HepG2 (cell line): Measurements from ENCODE around the gene NDRG2. TPM values are rescaled to one million over a fixed set of nuclear protein-coding genes. Genes with fewer than 3 reads are reported as not detected.

Experiments
- ARID5B ChIP-seq: IDR thresholded peaks from 2 replicates; pipeline ENCODE4 v1.4.0; 2020; ENCODE audit warnings: mild to moderate bottlenecking, missing genetic modification reagents
- ARNTL ChIP-seq: sonication (generic); formaldehyde crosslinking; IDR thresholded peaks from 2 replicates; pipeline ENCODE4 v1.4.0; 2020; ENCODE audit warnings: mild to moderate bottlenecking, missing genetic modification reagents
- CCDC6 ChIP-seq: sonication (generic); formaldehyde crosslinking; IDR thresholded peaks from 2 replicates; pipeline ENCODE4 v1.8.1; 2022; ENCODE audit warnings: mild to moderate bottlenecking, missing genetic modification reagents, moderate library complexity
- CEBPB ChIP-seq: IDR thresholded peaks from 2 replicates; pipeline ENCODE4 v1.6.1; 2011; ENCODE audit warnings: low read depth, low read length, improper control_type of control experiment, borderline replicate concordance
- ELK4 ChIP-seq: sonication (generic); formaldehyde crosslinking; IDR thresholded peaks from 2 replicates; pipeline ENCODE4 v1.9.0; 2021; ENCODE audit warnings: missing genetic modification reagents, borderline replicate concordance
- KAT7 ChIP-seq: IDR thresholded peaks from 2 replicates; pipeline ENCODE4 v1.6.1; 2018; ENCODE audit warnings: borderline replicate concordance, missing compliant biosample characterization
- MEIS1 ChIP-seq: sonication (generic); formaldehyde crosslinking; IDR thresholded peaks from 2 replicates; pipeline ENCODE4 v1.9.0; 2021; ENCODE audit warnings: mild to moderate bottlenecking, missing genetic modification reagents, moderate library complexity, borderline replicate concordance
- MEIS2 ChIP-seq: sonication (generic); formaldehyde crosslinking; IDR thresholded peaks from 2 replicates; pipeline ENCODE4 v1.9.0; 2021; ENCODE audit warnings: mild to moderate bottlenecking, missing genetic modification reagents
- MYC ChIP-seq: sonication (generic); formaldehyde crosslinking; IDR thresholded peaks from 2 replicates; pipeline ENCODE4 v1.9.0; 2021; ENCODE audit warnings: missing genetic modification reagents, borderline replicate concordance
- NR2F2 ChIP-seq: IDR thresholded peaks from 2 replicates; pipeline ENCODE4 v1.6.1; 2012; ENCODE audit warnings: low read depth, inconsistent platforms, borderline replicate concordance
- PAF1 ChIP-seq: IDR thresholded peaks from 2 replicates; pipeline ENCODE4 v1.6.1; 2016; ENCODE audit warnings: missing genetic modification reagents, missing compliant biosample characterization
- RARA ChIP-seq: IDR thresholded peaks from 2 replicates; pipeline ENCODE4 v1.6.1; 2016; ENCODE audit warnings: missing genetic modification reagents, missing compliant biosample characterization
- RELA ChIP-seq: sonication (generic); formaldehyde crosslinking; IDR thresholded peaks from 2 replicates; pipeline ENCODE4 v1.4.0; 2020; ENCODE audit warnings: missing genetic modification reagents
- ZBTB10 ChIP-seq: sonication (generic); formaldehyde crosslinking; IDR thresholded peaks from 2 replicates; pipeline ENCODE4 v1.4.0; 2020; ENCODE audit warnings: missing genetic modification reagents, borderline replicate concordance
- ZFP90 ChIP-seq: sonication (generic); formaldehyde crosslinking; IDR thresholded peaks from 2 replicates; pipeline ENCODE4 v1.8.0; 2022; ENCODE audit warnings: missing genetic modification reagents, mild to moderate bottlenecking, inconsistent platforms, borderline replicate concordance
- ZNF160 ChIP-seq: sonication (generic); formaldehyde crosslinking; IDR thresholded peaks from 2 replicates; pipeline ENCODE4 v1.8.0; 2022; ENCODE audit warnings: mild to moderate bottlenecking, inconsistent platforms, missing genetic modification reagents
- ZNF282 ChIP-seq: fragments of 450-650 bp; IDR thresholded peaks from 2 replicates; pipeline ENCODE4 v1.6.1; 2018; ENCODE audit not compliant: partially characterized antibody
- ZNF446 ChIP-seq: sonication (generic); formaldehyde crosslinking; IDR thresholded peaks from 2 replicates; pipeline ENCODE4 v1.5.0; 2020; ENCODE audit warnings: mild to moderate bottlenecking, missing genetic modification reagents
- ZNF619 ChIP-seq: sonication (generic); formaldehyde crosslinking; IDR thresholded peaks from 2 replicates; pipeline ENCODE4 v1.4.0; 2020; ENCODE audit warnings: mild to moderate bottlenecking, missing genetic modification reagents
- ZNF644 ChIP-seq: IDR thresholded peaks from 2 replicates; pipeline ENCODE4 v1.6.1; 2016; ENCODE audit warnings: low read depth
- ZNF879 ChIP-seq: sonication (generic); formaldehyde crosslinking; IDR thresholded peaks from 2 replicates; pipeline ENCODE4 v1.8.1; 2023; ENCODE audit warnings: missing genetic modification reagents
- polyA plus RNA-seq, 8 experiments: library from polyadenylated mRNA; depleted of rRNA in 3 of 8; stranded (reverse) in 7 of 8; unstranded in 1 of 8; fragments of >200 nt; fragmentation: Illumina TruSeq in 4 of 8; extraction: Trizol in 4 of 8; gene quantifications; 2 replicates each; pipeline versions ENCODE4 v1.2.1 to v1.2.3, GENCODE V29; 2011 to 2016; ENCODE audit warnings: low read depth in 4 of 8, missing spikeins in 1 of 8, mixed read lengths in 1 of 8; ENCODE audit not compliant: insufficient read depth in 1 of 8
- total RNA-seq, 5 experiments: library from RNA; depleted of rRNA; stranded (reverse); fragments of >200 nt; fragmentation: Illumina TruSeq; extraction: Trizol; gene quantifications; 2 replicates each; pipeline ENCODE4 v1.2.3, GENCODE V29; 2016; ENCODE audit warnings: low read depth in 1 of 5

NDRG2 gene
- total and polyA plus RNA-seq, 2 of the 13 experiments (the other 11 are each of a cell fraction or from before 2014, with no cell fraction given) = 27.2 to 189 TPM

- peak; percentile 72; the same call in 1 of the 2 replicates for TF ChIP-seq NR2F2
- no peak for TF ChIP-seq PAF1
- no peak for TF ChIP-seq RELA (CRISPR knock-in tag)
- peak; percentile 96 for TF ChIP-seq ARID5B (CRISPR knock-in tag)
- TF ChIP-seq ELK4 (CRISPR knock-in tag) = no peak
- TF ChIP-seq CEBPB = peak; percentile 80
- peak; percentile 93 for TF ChIP-seq MEIS1
- TF ChIP-seq ZNF879 = no peak
- peak; percentile 98 for TF ChIP-seq MEIS2
- peak; percentile 65; the same call in 1 of the 2 replicates for TF ChIP-seq MYC
- TF ChIP-seq ZNF644 (CRISPR knock-in tag) = peak; percentile 54; the same call in 1 of the 2 replicates
- TF ChIP-seq ZNF160 = 0 out of 2 replicates have a peak, but pooled peaks have one; percentile 76
- no peak; the same call in 1 of the 2 replicates for TF ChIP-seq KAT7
- TF ChIP-seq ARNTL (CRISPR knock-in tag) = peak; percentile 80; the same call in 1 of the 2 replicates
- TF ChIP-seq CCDC6 (CRISPR knock-in tag) = peak; percentile 73
- no peak for TF ChIP-seq ZNF282
- TF ChIP-seq ZBTB10 = no peak; the same call in 1 of the 2 replicates
- TF ChIP-seq RARA = peak; percentile 91
- 0 out of 2 replicates have a peak, but pooled peaks have one; percentile 18 for TF ChIP-seq ZNF446 (CRISPR knock-in tag)
- TF ChIP-seq ZNF619 (CRISPR knock-in tag) = 0 out of 2 replicates have a peak, but pooled peaks have one; percentile 2
- TF ChIP-seq ZFP90 = peak; percentile 66; the same call in 1 of the 2 replicates
These were observed 29.4 kb upstream of the NDRG2 start (continued) for GRCh38 chr14:21054123-21054767.
